HG03066 (cell line): ENCODE data around the gene DDX11.
"Not testable (repeated sequence)": the region's sequence is repeated elsewhere in the genome, so short reads cannot be mapped to it uniquely, and the experiment has no call there.

Experiments used
- ATAC-seq: cut with Tn5 transposase; IDR thresholded peaks from one replicate; pipeline ENCODE4 v1.9.1; 2021; ENCODE audit warnings: low read depth; ENCODE audit not compliant: unreplicated experiment

DDX11 gene

DNA sequence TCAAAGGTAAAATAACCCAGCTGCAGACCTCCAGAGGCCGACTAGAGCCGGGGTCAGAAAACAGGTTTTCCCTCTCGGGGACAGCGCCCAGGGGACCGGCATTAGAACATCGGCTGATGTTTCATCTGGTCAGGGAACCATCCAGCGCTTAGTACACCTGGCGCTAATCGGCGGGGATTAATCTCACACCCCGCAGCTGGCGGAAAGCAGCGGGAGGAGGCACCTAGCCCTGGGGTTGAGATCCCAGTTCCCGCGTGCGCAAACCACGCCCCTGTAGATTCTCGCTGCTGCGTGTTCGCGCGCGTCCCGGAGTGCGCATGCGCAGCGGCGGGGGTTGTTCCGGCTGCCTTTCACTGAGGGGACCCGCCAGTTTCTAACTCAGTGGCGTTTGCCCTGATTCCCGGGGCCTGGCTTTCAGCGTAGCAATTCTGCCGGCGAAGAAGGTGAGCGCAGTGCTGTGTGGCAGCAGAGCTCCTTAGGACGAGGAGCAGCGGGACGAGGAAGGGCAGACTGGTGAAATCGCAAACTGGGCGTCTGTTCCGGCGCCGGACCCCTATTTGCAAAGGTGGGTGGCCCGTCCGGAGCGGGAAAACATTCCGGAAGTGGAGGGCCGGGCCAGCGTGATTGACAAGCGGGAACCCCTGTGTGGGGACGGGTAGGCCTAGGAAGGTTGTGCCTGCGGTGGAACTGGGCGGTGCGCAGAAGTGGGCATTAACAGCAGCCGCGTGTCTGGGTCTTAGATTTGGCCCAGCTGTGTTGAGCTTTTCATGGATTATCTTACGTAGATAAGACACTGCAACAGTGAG lies at the start of gene DDX11:
Gene DDX11, plus strand, starts transcription at position 334 of the 806 bp plus-strand sequence. CDS start 4,534 bp downstream, outside the sequence.
- peak; percentile 95 for ATAC-seq

DNA sequence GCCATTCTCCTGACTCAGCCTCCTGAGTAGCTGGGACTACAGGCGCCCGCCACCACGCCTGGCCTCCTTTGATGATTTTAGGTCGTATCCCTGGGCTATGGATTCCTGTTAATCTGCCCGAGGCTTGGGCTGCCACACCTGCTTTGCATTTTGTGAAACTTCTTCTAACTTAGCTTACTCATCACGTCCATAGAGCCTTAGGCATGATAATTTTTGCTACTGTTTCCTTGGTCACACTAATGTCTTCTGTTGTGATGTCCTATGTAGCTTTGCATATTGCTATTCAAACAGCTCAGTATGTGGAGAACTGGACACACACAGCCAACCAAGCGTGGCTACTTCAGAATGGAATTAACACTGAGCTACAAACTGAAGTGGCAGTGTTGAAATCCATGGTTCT lies 47.5 kb upstream of the DDX11 start:
- no peak for ATAC-seq

DNA sequence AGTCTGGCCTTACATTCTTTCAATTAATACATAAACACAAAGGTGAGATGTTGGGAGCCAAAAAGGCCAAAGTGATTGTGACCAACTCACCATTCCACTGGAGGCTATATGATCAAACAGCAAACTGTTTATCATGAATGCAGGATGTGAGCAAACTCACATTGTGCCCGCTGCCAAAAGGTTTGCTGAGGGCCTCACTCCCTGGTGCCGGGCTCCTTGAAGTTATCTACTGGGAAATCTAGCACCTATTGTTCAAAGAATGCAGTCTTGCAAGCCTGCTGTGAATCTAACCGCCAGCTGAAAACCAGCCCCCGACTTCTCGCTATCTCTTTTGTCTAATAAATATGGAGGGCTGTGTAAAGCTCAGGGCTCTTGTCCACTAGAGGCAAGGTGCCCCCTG lies 46.7 kb upstream of the DDX11 start:
- not testable (repeated sequence) for ATAC-seq

DNA sequence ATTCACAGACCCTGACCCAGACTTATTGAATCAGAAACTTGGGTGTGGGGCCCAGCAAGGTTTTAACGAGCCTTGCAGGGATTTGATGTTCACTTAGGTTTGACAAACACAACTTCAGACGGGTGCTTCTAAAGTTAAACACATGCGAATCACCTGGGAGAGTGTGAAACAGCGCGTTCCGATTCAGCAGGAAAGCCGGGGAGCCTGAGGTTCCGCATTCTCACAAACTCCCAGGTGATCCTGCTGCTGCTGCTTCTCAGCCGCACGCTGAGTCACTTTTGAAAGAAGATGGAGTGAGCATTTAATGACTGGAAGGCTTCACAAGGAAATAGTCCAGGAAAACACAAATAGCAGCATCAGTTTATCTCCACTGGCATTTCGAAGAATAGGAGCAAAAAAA lies 44.2 kb upstream of the DDX11 start:
- no peak for ATAC-seq

DNA sequence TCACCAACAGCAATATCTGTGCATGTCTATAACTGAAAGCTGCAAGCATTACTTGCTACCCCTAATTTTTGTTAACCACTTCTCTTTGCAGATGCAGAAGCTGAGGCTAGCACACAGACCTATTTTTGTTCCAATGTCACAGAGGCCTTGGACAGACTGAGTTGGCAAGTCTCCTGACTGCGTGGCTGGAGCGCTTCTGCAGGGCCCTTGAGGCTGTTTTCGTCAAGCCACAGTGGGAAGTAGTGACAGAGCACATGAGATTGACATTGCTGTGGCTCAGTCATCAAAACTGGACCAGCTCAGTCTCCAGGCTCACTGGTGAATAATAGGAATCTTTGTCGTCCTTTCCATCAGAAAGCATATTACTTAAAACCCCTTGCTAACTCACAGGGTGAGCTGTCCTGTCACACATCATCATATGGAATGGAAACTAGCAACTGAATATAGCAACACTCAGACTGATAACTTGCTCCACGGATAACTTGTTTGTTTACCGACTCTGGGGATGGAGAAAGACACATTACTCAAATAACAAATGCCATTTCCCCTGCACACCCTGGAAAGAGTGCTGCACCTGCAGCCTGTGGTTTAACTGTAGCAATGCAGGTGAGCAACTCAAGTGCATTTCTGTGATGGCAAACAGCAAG lies 43.6 kb upstream of the DDX11 start:
- no peak for ATAC-seq

DNA sequence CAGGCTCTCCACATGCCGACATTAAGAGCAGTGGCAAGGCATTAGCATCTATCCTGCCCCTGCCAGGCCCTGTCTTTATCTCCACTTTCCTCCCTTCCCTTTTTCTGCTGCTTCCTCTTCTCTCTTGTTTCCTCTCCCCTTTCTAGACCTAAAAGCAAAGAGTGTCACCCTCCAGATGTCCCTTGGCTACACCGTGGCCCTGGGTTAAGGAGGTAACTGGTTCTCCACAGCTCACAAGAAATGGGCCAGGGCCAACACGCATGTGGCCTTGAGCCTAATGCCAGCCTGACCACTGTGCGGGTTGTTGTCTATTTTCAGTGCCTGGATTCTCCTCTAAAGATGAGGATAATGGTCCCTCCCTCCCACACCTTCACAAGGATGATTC lies 41.7 kb upstream of the DDX11 start:
- no peak for ATAC-seq

DNA sequence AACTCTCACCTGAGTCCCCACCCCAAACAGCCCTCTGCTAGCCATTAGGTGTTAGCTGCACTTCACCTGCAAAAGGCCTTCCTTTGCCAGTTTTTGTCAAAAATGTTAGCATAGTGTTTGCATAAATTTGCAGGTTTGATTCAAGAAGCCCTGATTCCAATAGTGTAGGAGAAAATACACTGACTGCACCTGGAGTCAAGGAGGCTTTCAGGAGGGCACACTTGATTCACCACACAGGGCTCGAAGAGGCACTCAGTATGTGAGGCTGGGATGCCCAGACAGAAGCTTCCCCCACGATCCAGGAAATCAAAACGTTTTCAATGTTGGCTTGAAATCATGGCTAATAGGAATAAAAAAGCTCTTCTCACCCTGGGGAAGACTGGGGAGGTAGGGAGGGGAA lies 40.5 kb upstream of the DDX11 start:
- no peak for ATAC-seq

DNA sequence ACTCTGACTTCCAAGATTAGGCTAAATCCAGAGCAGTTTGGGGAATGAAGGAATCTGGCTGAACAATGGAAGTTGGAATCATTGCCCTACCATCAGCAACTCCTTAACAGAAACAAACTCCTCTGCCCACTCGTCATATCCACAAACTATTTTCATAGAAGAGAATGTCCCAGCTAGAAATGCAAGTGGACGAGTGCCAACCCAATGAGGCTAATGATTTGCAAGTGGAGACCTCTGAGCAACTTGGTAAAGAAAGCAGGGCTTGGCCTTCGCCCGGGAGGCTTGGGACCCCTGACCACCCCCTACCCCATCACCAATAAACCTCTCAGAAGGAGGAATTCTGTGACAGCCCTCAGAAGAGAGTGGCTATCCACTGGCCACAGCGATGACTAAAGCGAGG lies 40.0 kb upstream of the DDX11 start:
- ATAC-seq, result no peak

DNA sequence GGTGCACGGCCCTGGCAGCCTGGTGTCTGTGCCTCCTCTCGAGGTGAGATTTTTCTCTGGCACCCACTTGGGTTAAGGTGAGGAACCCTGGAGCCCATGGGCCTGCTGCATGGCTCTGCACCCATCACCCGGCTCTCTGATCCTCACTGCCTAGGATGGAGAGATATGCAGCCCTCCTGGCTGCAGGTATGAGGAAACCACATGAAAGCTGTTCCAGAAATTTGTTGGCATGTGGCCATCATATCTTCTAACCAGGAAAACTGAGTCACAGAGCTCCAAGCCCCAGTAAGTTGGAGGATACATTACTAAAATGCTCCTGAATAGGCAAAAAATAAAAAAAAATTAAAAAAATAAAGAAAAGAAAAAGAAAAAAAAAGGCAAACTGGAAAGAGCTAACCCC lies 39.3 kb upstream of the DDX11 start:
- no peak for ATAC-seq

DNA sequence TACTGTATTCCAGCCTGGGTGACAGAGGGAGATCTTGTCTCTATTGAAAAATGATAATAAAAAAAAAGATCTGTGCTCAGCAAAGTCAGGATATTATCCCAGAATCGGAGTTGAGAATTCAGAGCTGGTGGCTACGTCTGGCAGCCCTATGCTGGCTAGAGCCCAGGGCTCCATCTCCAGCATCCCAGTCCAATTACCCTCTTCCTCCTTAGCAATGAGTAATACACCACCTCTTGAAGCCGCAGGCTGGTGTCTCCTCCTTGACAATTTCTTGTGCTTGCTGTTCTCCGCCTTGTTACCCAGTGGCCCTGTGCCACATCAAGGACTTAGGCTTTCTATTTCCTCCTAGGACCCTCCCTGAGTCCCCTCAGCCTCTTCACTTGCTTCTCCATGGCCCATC lies 38.4 kb upstream of the DDX11 start:
- ATAC-seq, result no peak

DNA sequence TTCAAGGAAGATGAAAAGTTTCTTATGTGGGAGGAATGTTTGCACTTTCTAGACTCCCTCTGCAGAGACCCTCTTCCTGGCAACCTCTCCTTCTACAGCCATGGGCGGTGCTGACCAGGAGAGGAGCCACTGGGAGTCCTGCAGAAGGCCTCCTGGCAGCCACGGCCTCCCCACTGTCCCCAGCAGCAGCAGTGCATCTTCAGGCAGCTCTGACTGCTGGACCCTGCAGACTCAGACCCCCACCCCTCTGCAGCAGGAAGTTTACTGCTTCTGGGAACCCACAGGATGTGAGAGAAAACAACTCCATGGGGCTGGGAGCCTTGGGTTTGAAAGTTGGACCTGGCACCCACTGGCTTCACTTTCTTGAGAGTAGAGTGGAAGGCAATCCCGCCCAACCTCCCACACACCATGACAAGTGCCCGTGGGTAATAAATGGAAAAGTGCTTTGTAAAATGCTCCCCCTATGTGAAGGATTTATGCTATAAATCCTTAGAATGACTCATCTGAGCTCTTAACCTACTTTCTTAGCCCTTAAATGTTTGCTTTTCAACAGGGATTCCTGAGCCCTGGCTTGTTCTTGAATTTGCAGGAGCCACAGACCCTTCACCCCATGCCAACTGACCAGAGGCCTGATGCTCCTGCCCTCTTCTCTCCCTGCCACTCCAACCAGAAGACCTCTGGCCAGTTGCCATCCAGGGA lies 37.5 kb upstream of the DDX11 start:
- ATAC-seq, result no peak

DNA sequence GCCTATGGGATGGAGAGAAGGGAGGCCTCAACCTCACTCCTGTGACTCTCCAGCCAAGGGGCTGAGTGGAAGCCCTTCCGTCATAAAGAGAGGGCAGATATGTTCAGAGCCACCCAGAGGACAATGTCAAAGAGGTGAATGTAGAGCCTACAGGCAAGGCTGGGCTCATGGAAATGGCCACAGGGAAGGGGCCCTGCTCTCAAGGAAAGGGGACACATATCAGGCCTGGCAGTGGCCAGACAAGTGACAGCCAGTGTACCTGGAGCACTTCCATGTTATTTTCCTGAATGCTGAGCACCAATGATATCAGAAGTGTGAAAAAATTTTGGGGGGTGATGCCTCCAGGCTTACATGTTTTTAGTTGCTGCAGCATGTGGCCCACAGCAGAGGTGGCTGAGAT lies 36.6 kb upstream of the DDX11 start:
- ATAC-seq, result no peak

DNA sequence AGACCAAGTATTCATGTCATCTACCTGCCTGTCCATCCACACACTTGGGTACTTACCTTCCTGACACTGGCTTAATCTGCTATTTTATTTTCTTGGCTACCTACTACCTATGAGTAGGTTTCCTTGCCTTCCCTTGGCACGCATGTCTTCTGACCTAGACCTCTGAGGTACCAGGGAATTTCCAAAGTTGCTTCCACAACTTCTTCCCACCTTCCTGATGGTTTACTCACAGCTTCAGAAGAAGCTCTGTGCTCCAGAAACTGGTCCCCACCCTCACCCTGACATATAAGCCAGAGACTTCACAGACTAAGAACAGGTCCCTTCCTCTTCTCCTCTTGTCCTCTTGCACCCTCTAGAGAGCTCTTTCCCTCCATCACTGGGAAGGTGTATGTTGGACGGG lies 35.7 kb upstream of the DDX11 start:
- ATAC-seq, result no peak

DNA sequence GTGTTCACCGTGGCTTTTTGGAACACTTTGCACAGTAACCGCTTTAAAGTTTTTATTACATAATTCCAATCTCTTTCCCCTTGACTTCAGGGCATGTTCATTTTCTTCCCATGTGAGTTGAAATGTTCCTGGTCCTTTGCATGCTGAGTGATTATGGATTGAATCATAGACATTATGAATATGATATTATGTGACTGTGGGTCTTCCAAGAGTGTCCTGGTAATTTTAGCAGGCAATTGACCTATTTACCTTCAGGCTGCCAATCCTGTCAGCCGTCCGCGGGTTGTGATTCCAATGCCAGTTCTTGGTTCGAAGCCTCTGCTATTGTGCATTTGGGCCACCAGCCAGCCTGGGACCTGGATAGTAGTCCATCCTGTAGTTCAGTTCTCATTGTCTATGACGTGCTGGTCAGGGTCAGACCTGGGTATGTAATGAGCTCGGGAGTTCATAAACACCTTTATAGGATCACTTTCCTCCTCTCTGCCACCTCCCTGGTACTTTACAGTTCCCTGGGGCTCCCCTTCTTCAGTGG lies 32.6 kb upstream of the DDX11 start:
- no peak for ATAC-seq

DNA sequence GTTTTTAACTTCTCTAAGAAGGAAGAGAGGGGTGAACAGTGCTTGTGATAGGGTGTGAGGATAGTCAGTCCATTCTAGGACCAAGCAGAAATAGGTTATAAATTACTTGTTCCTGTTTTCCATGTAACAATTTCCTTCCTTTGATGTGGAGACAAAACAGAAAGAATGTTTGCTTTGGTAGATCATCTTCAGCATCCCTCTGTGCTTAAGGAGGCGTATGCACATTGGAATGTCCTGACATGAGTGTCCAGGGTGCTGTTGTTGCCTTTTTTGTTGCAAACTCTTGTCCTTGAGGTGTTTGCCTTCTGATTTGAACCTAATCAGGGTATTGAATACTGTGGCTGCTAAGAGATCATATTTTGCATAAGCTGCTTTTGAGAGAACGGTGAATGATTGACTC lies 23.5 kb upstream of the DDX11 start:
- not testable (repeated sequence) for ATAC-seq

DNA sequence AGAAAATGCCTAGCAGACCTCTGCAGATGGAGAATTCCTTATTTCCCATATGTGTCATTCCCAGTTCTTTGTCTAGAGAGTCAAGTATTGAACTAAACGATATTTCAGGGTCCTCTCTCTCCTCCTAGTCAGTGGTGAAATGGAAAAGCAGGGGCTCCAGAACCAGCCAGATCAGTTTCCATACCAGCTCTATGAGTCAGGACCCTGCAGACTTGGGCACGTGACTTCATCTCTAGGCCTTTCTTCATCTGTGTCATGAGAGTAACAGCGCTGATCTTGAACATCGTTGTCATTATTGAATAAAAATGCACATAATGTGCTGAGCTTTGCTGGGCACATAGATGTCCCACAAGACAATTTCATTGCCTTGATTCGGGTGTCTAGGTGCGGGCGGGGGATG lies 23.1 kb upstream of the DDX11 start:
- not testable (repeated sequence) for ATAC-seq

DNA sequence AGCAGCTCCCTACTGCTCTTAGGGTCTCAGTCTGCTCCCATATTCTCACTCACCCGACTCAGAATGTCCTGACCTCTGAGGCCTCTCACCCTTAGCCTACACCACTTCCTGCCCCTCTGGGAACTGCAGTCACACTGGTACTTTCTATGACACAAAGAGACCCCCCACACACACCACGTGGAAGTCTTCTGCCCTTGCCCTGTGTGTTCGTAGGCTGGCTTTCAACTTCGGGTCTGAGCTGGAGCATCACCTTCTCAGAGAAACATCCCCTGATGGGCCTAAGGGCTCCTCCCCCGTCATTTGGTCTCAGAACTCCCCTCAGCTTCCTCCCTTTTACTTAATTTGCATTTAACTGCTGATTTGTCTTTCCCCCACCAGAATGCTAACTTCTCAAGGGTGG lies 22.0 kb upstream of the DDX11 start:
- ATAC-seq, result peak; percentile 55

DNA sequence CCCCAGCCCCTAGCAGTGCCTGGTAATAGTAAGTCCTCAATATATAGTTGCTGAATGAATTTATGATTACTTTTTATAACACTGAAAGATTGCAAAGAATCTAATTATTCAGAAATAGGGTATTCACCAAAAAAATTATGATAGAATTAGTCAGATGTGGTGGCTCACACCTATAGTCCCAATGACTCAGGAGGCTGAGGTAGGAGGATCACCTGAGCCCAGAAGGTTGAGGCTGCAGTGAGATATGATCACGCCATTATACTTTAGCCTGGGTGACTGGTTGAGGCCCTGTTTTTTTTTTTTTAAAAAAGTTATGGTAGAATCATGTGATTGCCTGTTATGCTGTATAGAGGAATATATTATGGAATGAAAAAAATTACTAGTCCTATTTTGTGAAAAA lies 21.5 kb upstream of the DDX11 start:
- ATAC-seq, result not testable (repeated sequence)

DNA sequence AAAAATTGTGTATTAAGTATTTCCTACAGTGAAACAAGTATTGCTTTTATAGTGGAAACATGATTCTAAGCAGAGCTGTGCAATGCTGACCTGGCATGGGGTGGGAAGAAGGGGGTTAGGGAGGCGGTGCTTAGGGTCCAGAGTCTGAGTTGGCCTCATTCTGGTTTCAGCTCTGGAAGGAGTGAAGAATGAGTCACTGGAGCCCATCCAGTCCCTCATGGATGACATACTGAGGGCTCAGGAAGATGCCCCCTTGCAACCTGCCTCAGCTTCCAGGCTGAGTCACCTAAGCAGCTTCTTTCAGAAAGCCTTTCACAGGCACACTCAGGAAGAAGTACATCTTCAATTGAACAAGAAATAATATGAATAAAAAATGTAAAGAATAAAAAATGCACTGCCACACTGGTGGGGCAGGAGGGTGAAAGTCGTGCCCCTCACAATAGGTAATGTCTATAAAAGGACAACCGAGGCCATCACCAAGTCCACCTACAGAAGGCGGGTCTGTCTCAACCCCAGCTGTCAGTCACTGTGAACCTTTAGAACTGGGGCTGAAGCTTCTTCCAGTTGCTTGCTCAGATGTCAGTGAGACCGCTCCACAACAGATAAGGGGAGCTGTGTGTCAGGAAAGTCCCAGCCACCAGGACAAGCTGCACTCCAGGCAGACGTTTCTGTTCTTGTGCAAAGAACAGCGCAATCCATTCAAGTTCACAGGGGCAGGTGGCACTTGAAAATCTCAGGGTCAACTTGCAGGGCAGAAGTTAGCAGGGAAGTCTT lies 20.8 kb upstream of the DDX11 start:
- not testable (repeated sequence) for ATAC-seq

DNA sequence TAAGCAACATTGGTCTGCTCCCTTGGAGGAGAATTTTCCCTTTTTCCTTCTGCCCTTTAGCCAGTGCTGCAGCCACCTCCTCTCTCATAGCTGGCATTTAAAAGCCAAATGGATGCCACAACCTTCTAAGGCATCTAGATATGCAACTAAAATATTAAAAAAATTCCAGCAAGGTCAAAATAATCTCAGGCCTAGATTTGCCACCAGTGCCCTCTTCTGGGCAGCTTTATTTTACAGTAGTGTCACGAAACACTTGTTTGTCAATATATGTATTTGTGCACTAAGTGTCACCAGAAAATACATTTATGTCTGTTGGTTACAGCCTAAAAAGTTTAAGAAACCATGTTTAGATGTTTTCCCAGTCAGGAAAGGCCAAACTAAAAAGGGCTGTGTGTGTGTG lies 19.7 kb upstream of the DDX11 start:
- not testable (repeated sequence) for ATAC-seq

DNA sequence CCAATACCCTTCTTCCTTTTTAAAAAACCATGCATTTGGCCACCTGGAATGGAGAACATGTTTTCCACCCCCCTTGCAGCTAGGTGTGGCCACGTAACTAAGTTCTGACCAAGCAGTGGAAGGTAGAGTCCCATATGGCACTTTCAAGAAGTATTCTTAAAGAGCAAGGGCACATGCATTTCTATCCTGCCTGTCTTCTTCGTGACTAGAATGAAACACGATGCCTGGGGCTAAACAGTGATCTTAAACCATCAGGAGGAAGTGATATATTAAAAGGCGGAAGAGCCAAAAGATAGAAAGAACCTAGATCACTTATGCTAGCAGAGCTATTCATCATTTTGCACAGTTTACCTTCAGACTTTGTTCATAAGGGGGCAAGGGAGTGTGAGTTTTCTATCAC lies 16.0 kb upstream of the DDX11 start:
- ATAC-seq, result no peak
